ENCODE data around the gene ROPN1L.

Gene ROPN1L

GRCh38 chr5:10457682-10458574 is 16.2 kb downstream of the ROPN1L start:
- DNase-seq (ENCODE audit: low spot score): no peak
- FAIRE-seq: peak; percentile 96

GRCh38 chr5:10459080-10460055 is 17.7 kb downstream of the ROPN1L start:
- FAIRE-seq (peak; percentile 76), DNase-seq (ENCODE audit: low spot score) (no peak)

GRCh38 chr5:10460252-10460906 is 18.7 kb downstream of the ROPN1L start:
- FAIRE-seq (no peak), DNase-seq (ENCODE audit: low spot score) (no peak)

- DNase-seq (ENCODE audit: low spot score) (no peak), FAIRE-seq (no peak)
These were observed 19.4 kb downstream of the ROPN1L start for GRCh38 chr5:10461041-10461440.

- DNase-seq (ENCODE audit: low spot score): no peak
These were observed 20.4 kb downstream of the ROPN1L start for GRCh38 chr5:10461904-10462555.

GRCh38 chr5:10463566-10463965 is 21.9 kb downstream of the ROPN1L start:
- DNase-seq (ENCODE audit: low spot score): no peak
- no peak for FAIRE-seq

More at GRCh38 chr5:10461904-10462555, 20.4 kb downstream of the ROPN1L start:
- no peak for FAIRE-seq

GRCh38 chr5:10464173-10464572 is 22.5 kb downstream of the ROPN1L start:
- DNase-seq (ENCODE audit: low spot score) (no peak), FAIRE-seq (no peak)

GRCh38 chr5:10465726-10466125 is 24.0 kb downstream of the ROPN1L start:
- DNase-seq (ENCODE audit: low spot score): no peak
- no peak for FAIRE-seq

- DNase-seq (ENCODE audit: low spot score): no peak
- FAIRE-seq: no peak
These were observed 24.9 kb downstream of the ROPN1L start for GRCh38 chr5:10466446-10467073.

GRCh38 chr5:10467281-10468198 is 25.9 kb downstream of the ROPN1L start:
- DNase-seq (ENCODE audit: low spot score) (peak; percentile 76), FAIRE-seq (peak; percentile 94)

- no peak for FAIRE-seq
- DNase-seq (ENCODE audit: low spot score): no peak
These were observed 26.6 kb downstream of the ROPN1L start for GRCh38 chr5:10468256-10468655.

- no peak for FAIRE-seq
- no peak for DNase-seq (ENCODE audit: low spot score)
These were observed 27.8 kb downstream of the ROPN1L start for GRCh38 chr5:10469253-10470050.

GRCh38 chr5:10470669-10471068 is 29.0 kb downstream of the ROPN1L start:
- no peak for FAIRE-seq
- DNase-seq (ENCODE audit: low spot score): no peak

GRCh38 chr5:10471677-10472076 is 30.0 kb downstream of the ROPN1L start:
- DNase-seq (ENCODE audit: low spot score) (no peak), FAIRE-seq (no peak)

- DNase-seq (ENCODE audit: low spot score) (no peak), FAIRE-seq (no peak)
These were observed 32.9 kb downstream of the ROPN1L start for GRCh38 chr5:10474521-10475075.

- FAIRE-seq (peak; percentile 62), DNase-seq (ENCODE audit: low spot score) (no peak)
These were observed 34.4 kb downstream of the ROPN1L start for GRCh38 chr5:10475931-10476676.

- DNase-seq (ENCODE audit: low spot score): no peak
- FAIRE-seq: no peak
These were observed 35.2 kb downstream of the ROPN1L start for GRCh38 chr5:10476878-10477277.

GRCh38 chr5:10477943-10478342 is 36.3 kb downstream of the ROPN1L start:
- DNase-seq (ENCODE audit: low spot score) (no peak), FAIRE-seq (no peak)

Data from urothelium cell line (cell line).